SU-DHL-6 (cell line): ENCODE results near the gene FAM107A.

Experiments
- H2AFZ ChIP-seq: fragments of 200-600 bp; sonication (generic); 2 replicates; pipeline ENCODE4 v1.6.1; 2014; ENCODE audit warnings: low read depth, mild to moderate bottlenecking, moderate library complexity, mixed read lengths, antibody characterized with exemption, low read length; ENCODE audit not compliant: severe bottlenecking
- H3F3A ChIP-seq: fragments of 200-600 bp; shearing (Covaris generic); 2 replicates; pipeline ENCODE4 v1.6.0; 2016; ENCODE audit warnings: antibody characterized with exemption, mild to moderate bottlenecking; ENCODE audit not compliant: insufficient read depth
- H3K27ac ChIP-seq: fragments of 200-600 bp; sonication (generic); 2 replicates; pipeline ENCODE4 v1.5.1; 2016; ENCODE audit warnings: low read depth, mild to moderate bottlenecking, low read length, moderate library complexity, mixed read lengths
- H3K27me3 ChIP-seq: fragments of 200-600 bp; sonication (generic), shearing (Covaris generic); 2 replicates; pipeline ENCODE4 v1.6.0; 2014; ENCODE audit warnings: mild to moderate bottlenecking, low read length
- H3K36me3 ChIP-seq: fragments of 200-600 bp; sonication (generic); 2 replicates; pipeline ENCODE4 v1.6.1; 2014; ENCODE audit warnings: mild to moderate bottlenecking, low read length, mixed read lengths
- H3K4me2 ChIP-seq: fragments of 300-600, 200-600 bp; shearing (Covaris generic), sonication (generic); 2 replicates; pipeline ENCODE4 v1.6.0; 2014; ENCODE audit warnings: low read length, low read depth, mild to moderate bottlenecking; ENCODE audit not compliant: poor library complexity, severe bottlenecking
- H3K4me3 ChIP-seq: fragments of 200-600 bp; sonication (generic); 2 replicates; pipeline ENCODE4 v1.5.1; 2014; ENCODE audit warnings: antibody characterized with exemption, low read length, mild to moderate bottlenecking, mixed read lengths; ENCODE audit not compliant: insufficient read depth, poor library complexity, severe bottlenecking
- H3K79me2 ChIP-seq: fragments of 200-600 bp; sonication (generic); 2 replicates; pipeline ENCODE4 v1.6.1; 2014; ENCODE audit warnings: mild to moderate bottlenecking, low read length, moderate library complexity; ENCODE audit not compliant: insufficient read depth
- H3K9ac ChIP-seq: fragments of 200-600 bp; sonication (generic); 2 replicates; pipeline ENCODE4 v1.7.0; 2014; ENCODE audit warnings: mild to moderate bottlenecking, low read length
- H3K9me2 ChIP-seq: fragments of 200-600 bp; sonication (generic); replicated peaks from 2 replicates; pipeline ENCODE4 v1.6.1; 2014; ENCODE audit warnings: low read length; ENCODE audit not compliant: insufficient read depth
- H3K9me3 ChIP-seq: fragments of 200-600 bp; sonication (generic); 2 replicates; pipeline ENCODE4 v1.6.1; 2014; ENCODE audit warnings: low read length, mixed read lengths; ENCODE audit not compliant: insufficient read depth
- H4K20me1 ChIP-seq: fragments of 200-600 bp; sonication (generic); 2 replicates; pipeline ENCODE4 v1.6.1; 2014; ENCODE audit warnings: low read depth, mild to moderate bottlenecking, antibody characterized with exemption, low read length, moderate library complexity, mixed read lengths
- EZH2phosphoT487 ChIP-seq: fragments of 200-600 bp; sonication (generic), shearing (Covaris generic); conservative IDR thresholded peaks from 2 replicates; pipeline ENCODE4 v1.6.1; 2018; ENCODE audit warnings: mild to moderate bottlenecking, antibody characterized with exemption, low read length, moderate library complexity, mixed read lengths
- TF ChIP-seq, protein P1 (sequence below): fragments of 200-600 bp; sonication (generic); IDR thresholded peaks from one replicate; pipeline ENCODE4 v1.5.1; 2017; ENCODE audit warnings: antibody characterized with exemption, mild to moderate bottlenecking, low read length, moderate library complexity; ENCODE audit not compliant: insufficient read depth, poor library complexity, severe bottlenecking

FAM107A gene

DNA sequence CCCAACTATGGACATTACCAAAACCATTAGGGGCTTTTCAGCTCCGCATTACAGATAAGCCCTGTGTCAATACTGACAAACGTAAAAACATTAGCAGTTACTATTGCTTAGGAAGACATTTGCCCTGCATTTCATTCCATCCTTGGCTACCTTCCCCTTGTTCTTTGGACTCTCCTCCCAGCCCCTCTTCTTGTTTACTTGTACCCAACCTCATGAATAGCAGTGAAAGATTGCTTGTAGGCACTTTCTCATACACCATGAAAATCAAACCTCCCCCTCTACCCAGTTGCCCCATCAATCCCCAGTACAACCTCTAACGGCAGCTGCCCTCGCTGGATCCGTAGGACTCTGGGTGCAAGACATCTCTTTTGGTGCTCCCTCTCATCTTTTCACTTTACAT is 16.9 kb upstream of the FAM107A start:
- no peaks in the 10 kb centered on the region for H3K36me3 ChIP-seq
- no peaks in the 10 kb centered on the region for H3K9me2 ChIP-seq
- no peaks in the 10 kb centered on the region for H3K9me3 ChIP-seq
- H3K4me3 ChIP-seq: no peak overlapping the region
- no peaks in the 10 kb centered on the region for H4K20me1 ChIP-seq
- no peak overlapping the region for H3K4me2 ChIP-seq
- H3F3A ChIP-seq: no peaks in the 10 kb centered on the region
- H3K9ac ChIP-seq: no peak overlapping the region
- H3K79me2 ChIP-seq: no peaks in the 10 kb centered on the region
- H3K27ac ChIP-seq: no peak overlapping the region
- no peak overlapping the region for H2AFZ ChIP-seq
- H3K27me3 ChIP-seq: no peaks in the 10 kb centered on the region
- TF ChIP-seq, protein P1, sequence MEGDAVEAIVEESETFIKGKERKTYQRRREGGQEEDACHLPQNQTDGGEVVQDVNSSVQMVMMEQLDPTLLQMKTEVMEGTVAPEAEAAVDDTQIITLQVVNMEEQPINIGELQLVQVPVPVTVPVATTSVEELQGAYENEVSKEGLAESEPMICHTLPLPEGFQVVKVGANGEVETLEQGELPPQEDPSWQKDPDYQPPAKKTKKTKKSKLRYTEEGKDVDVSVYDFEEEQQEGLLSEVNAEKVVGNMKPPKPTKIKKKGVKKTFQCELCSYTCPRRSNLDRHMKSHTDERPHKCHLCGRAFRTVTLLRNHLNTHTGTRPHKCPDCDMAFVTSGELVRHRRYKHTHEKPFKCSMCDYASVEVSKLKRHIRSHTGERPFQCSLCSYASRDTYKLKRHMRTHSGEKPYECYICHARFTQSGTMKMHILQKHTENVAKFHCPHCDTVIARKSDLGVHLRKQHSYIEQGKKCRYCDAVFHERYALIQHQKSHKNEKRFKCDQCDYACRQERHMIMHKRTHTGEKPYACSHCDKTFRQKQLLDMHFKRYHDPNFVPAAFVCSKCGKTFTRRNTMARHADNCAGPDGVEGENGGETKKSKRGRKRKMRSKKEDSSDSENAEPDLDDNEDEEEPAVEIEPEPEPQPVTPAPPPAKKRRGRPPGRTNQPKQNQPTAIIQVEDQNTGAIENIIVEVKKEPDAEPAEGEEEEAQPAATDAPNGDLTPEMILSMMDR: no peak
- TF ChIP-seq EZH2phosphoT487: no peak

DNA sequence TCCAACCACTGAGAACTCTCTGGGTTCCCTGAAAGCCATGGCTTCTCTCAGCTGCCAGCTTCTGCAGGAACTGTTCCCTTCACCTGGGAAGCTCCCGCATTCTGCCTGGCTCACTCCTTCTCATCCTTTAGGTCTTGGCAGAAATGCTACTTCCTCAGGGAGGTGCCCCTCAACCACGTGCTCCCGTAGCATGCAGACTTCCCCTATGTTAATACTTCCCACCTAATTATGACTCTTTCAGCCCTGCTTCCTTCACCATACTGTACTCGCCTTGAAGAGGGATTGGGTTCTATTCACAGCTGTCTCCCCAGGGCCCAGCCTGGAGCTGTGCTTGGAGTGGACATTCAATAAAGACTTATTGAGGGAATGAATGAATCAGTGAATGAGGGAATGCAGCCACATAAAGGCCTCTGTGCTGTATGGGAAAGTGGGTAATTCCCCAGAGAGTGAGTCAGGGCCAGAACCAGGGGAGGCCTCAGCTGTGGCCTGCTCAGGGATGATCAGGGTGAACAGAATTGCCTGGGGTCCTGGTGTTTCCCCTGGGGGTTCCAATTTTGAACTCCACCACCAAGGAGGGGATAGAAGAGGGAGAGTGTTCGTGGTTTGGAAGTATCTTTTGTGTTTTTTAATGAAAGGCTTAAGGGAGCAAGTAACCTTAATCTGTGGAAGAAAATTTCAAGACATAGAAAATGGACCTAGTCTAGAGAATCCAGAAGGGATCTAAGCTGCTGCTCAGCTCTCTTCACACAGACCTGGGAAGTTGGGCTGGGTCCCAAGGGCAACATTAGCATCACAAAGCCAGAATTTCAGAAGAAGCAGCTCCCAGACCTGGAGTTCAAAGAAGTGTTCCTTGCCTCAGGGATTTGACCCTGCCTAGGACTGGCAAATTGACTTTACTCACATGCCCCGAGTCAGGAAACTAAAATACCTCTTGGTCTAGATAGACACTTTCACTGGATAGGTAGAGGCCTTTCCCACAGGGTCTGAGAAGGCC is 14.6 kb upstream of the FAM107A start:
- TF ChIP-seq, protein P1: no peak
- no peak for TF ChIP-seq EZH2phosphoT487
- Histone ChIP-seq H4K20me1 (no peaks in the 10 kb centered on the region), H3K9me2 (no peaks in the 10 kb centered on the region), H3K9ac (no peak overlapping the region), H3K4me2 (no peak overlapping the region), H3K4me3 (no peak overlapping the region), H3K36me3 (no peaks in the 10 kb centered on the region), H2AFZ (no peak overlapping the region), H3K79me2 (no peaks in the 10 kb centered on the region), H3K27me3 (no peaks in the 10 kb centered on the region), H3F3A (no peaks in the 10 kb centered on the region), H3K9me3 (no peaks in the 10 kb centered on the region), H3K27ac (no peak overlapping the region)

GRCh38 chr3:58588030-58588614 is 10.9 kb upstream of the FAM107A start:
- no peak overlapping the region for H2AFZ ChIP-seq
- H3K9me2 ChIP-seq: no peaks in the 10 kb centered on the region
- H3K9me3 ChIP-seq: no peaks in the 10 kb centered on the region
- H3K36me3 ChIP-seq: no peaks in the 10 kb centered on the region
- H3K79me2 ChIP-seq: no peaks in the 10 kb centered on the region
- H3K4me3 ChIP-seq: no peak overlapping the region
- no peak overlapping the region for H3K27ac ChIP-seq
- no peak overlapping the region for H3K4me2 ChIP-seq
- no peaks in the 10 kb centered on the region for H3F3A ChIP-seq
- TF ChIP-seq, protein P1: no peak
- no peak for TF ChIP-seq EZH2phosphoT487
- H3K9ac ChIP-seq: no peak overlapping the region
- no peaks in the 10 kb centered on the region for H4K20me1 ChIP-seq
- H3K27me3 ChIP-seq: no peaks in the 10 kb centered on the region
